PC-3 (cell line): ENCODE measurements around the gene RBMS3. TPM values are rescaled to one million over a fixed set of nuclear protein-coding genes. Genes with fewer than 3 reads are reported as not detected.

Experiments used
- ATAC-seq: fragments of 200-7000 bp; cut with Tn5 transposase; 2 replicates; pipeline ENCODE4 v1.9.1; 2020; ENCODE audit warnings: mild to moderate bottlenecking, moderate library complexity
- BruUV-seq: library from RNA; stranded (reverse); fragments of 400-500 nt; replicated peaks from 2 replicates; lab custom pipeline; 2021; lab: Mats Ljungman, UMichigan
- CTCF ChIA-PET: fragments of 300-600 bp; sonication (Branson Sonifier 250); formaldehyde crosslinking; loops from one replicate; lab custom pipeline; 2022; ENCODE audit warnings: antibody characterized with exemption; lab: Charles Lee
- POLR2A ChIA-PET: fragments of 300-600 bp; sonication (Branson Sonifier 250); formaldehyde crosslinking; loops from one replicate; lab custom pipeline; 2022; ENCODE audit warnings: antibody characterized with exemption; ENCODE audit not compliant: unreplicated experiment; lab: Charles Lee
- DNase-seq: peaks from one replicate; pipeline ENCODE4 v3.0.0-alpha.2; 2015
- H2AFZ ChIP-seq: fragments of 300-600 bp; sonication (generic); 2 replicates; pipeline ENCODE4 v1.6.0; 2016; ENCODE audit warnings: antibody characterized with exemption, low read length
- H3F3A ChIP-seq: fragments of 300-600 bp; sonication (generic); one replicate; pipeline ENCODE4 v1.6.0; 2017; ENCODE audit warnings: antibody characterized with exemption, low read length, control low read depth, mild to moderate bottlenecking; ENCODE audit not compliant: unreplicated experiment
- H3K27ac ChIP-seq: fragments of 300-600 bp; sonication (generic); 2 replicates; pipeline ENCODE4 v1.5.1; 2016; ENCODE audit warnings: mild to moderate bottlenecking, low read length
- H3K27me3 ChIP-seq: fragments of 300-600 bp; sonication (generic); 2 replicates; pipeline ENCODE4 v1.6.1; 2016; ENCODE audit warnings: low read length, mixed read lengths
- H3K36me3 ChIP-seq: fragments of 300-600 bp; sonication (generic); 2 replicates; pipeline ENCODE4 v1.6.1; 2016; ENCODE audit warnings: low read depth, mixed run types, low read length, mixed read lengths
- H3K4me1 ChIP-seq: fragments of 300-600 bp; sonication (generic); 2 replicates; pipeline ENCODE4 v1.5.1; 2016; ENCODE audit warnings: low read length; ENCODE audit not compliant: insufficient read depth
- H3K4me2 ChIP-seq: fragments of 300-600 bp; sonication (generic); 2 replicates; pipeline ENCODE4 v1.6.0; 2016; ENCODE audit warnings: low read length
- H3K4me3 ChIP-seq: fragments of 300-600 bp; sonication (generic); 2 replicates; pipeline ENCODE4 v1.5.1; 2016; ENCODE audit warnings: mild to moderate bottlenecking, low read length, mixed read lengths
- H3K79me2 ChIP-seq: fragments of 300-600 bp; sonication (generic); 2 replicates; pipeline ENCODE4 v1.6.1; 2017; ENCODE audit warnings: low read length, mixed read lengths
- H3K9ac ChIP-seq: fragments of 300-600 bp; sonication (generic); 2 replicates; pipeline ENCODE4 v1.6.0; 2016; ENCODE audit warnings: mild to moderate bottlenecking, low read length
- H3K9me2 ChIP-seq: fragments of 300-600 bp; sonication (generic); replicated peaks from 2 replicates; pipeline ENCODE4 v1.6.1; 2016; ENCODE audit warnings: mixed run types, low read length, mixed read lengths
- H3K9me3 ChIP-seq: fragments of 300-600 bp; sonication (generic); 2 replicates; pipeline ENCODE4 v1.6.1; 2016; ENCODE audit warnings: low read length, mixed read lengths
- H4K20me1 ChIP-seq: fragments of 300-600 bp; sonication (generic); 2 replicates; pipeline ENCODE4 v1.6.1; 2016; ENCODE audit warnings: low read length, mixed read lengths
- EZH2 ChIP-seq: fragments of 300-600 bp; sonication (generic); IDR thresholded peaks from one replicate; pipeline ENCODE4 v1.6.1; 2017; ENCODE audit warnings: antibody characterized with exemption, mild to moderate bottlenecking, low read length; ENCODE audit not compliant: unreplicated experiment
- EZH2phosphoT487 ChIP-seq: fragments of 300-600 bp; sonication (generic); IDR thresholded peaks from 2 replicates; pipeline ENCODE4 v1.6.1; 2018; ENCODE audit warnings: mild to moderate bottlenecking, antibody characterized with exemption, low read length, borderline replicate concordance
- intact Hi-C: fragments of 100-400 bp; cut with micrococcal nuclease; formaldehyde crosslinking; loops from 2 replicates; pipeline ENCODE4 v1.9.0; 2023
- total RNA-seq: library from RNA; depleted of rRNA; stranded (reverse); fragments of >200 nt; gene quantifications from 2 replicates; pipeline ENCODE4 v1.2.3, GENCODE V29; 2014
- TF ChIP-seq, protein P1 (sequence below): fragments of 300-600 bp; sonication (generic); conservative IDR thresholded peaks from 2 replicates; pipeline ENCODE4 v1.5.1; 2017; ENCODE audit warnings: antibody characterized with exemption, low read depth, mild to moderate bottlenecking, low read length

Gene RBMS3
- total RNA-seq, 1 experiment from 2014 or later = 5.4 TPM

GRCh38 chr3:29597376-29598008 is 316.6 kb downstream of the RBMS3 start:
- H3K79me2 ChIP-seq = no peaks in the 10 kb centered on the region

DNA sequence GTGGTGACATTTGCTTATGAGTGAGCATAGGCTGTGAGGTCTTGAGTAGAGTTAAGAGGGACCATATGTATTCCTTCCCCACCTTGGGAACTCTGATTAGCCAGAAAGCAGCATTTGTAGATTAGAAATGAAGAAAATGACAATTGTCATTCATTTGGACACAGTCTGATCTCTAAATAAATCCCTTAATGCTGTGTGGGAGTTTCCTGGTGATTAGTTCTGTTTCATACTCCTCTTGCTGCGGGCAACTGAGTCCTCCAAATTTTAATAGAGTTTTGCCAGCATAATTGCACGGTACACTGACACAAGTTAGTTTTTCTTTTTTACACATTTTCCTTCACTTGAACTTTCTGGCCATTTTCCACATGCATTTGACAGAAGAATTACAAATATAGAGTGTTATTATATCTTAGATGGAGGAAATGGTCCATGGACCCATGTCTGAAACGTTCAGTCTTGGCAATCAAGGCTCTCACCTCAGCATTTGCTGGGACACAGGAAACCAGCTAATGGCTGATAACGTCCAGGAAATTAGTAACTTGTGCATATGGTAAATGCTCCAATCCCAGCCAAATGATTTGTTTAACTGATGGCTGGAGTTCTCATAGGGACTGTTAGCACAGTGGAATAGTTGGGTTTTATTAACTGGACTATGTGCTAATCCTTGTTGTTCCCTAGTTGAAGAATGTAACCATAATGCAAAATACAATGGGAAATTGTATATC is 321.2 kb downstream of the RBMS3 start:
- POLR2A ChIA-PET = no interaction called here

More at GRCh38 chr3:29597376-29598008, 316.6 kb downstream of the RBMS3 start:
- Histone ChIP-seq H3K9ac (no peak overlapping the region), H3K4me3 (no peak overlapping the region), H3K27me3 (no peaks in the 10 kb centered on the region), H3K9me3 (no peaks in the 10 kb centered on the region), H3K9me2 (no peaks in the 10 kb centered on the region), H3K4me2 (no peak overlapping the region), H3K27ac (no peak overlapping the region), H2AFZ (no peak overlapping the region), H3K4me1 (no peaks in the 10 kb centered on the region), H4K20me1 (no peaks in the 10 kb centered on the region), H3F3A (no peaks in the 10 kb centered on the region), H3K36me3 (no peaks in the 10 kb centered on the region)
- DNase-seq = no peak
- ChIA-PET POLR2A (no interaction called here), CTCF (no interaction called here)
- intact Hi-C loops = no loop called here
- TF ChIP-seq EZH2phosphoT487 (no peak), EZH2 (no peak)
- TF ChIP-seq, protein P1, sequence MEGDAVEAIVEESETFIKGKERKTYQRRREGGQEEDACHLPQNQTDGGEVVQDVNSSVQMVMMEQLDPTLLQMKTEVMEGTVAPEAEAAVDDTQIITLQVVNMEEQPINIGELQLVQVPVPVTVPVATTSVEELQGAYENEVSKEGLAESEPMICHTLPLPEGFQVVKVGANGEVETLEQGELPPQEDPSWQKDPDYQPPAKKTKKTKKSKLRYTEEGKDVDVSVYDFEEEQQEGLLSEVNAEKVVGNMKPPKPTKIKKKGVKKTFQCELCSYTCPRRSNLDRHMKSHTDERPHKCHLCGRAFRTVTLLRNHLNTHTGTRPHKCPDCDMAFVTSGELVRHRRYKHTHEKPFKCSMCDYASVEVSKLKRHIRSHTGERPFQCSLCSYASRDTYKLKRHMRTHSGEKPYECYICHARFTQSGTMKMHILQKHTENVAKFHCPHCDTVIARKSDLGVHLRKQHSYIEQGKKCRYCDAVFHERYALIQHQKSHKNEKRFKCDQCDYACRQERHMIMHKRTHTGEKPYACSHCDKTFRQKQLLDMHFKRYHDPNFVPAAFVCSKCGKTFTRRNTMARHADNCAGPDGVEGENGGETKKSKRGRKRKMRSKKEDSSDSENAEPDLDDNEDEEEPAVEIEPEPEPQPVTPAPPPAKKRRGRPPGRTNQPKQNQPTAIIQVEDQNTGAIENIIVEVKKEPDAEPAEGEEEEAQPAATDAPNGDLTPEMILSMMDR = no peak
- BruUV-seq = no TSS peak
- ATAC-seq = no peak

More for the DNA sequence above, 321.2 kb downstream of the RBMS3 start:
- intact Hi-C loops = no loop called here
- Histone ChIP-seq H4K20me1 (no peaks in the 10 kb centered on the region), H3K4me2 (no peak overlapping the region), H3K27ac (no peak overlapping the region), H2AFZ (no peak overlapping the region), H3K27me3 (no peaks in the 10 kb centered on the region), H3K9ac (no peak overlapping the region), H3K4me1 (no peaks in the 10 kb centered on the region), H3K9me2 (no peaks in the 10 kb centered on the region), H3K9me3 (no peaks in the 10 kb centered on the region), H3K36me3 (no peaks in the 10 kb centered on the region), H3F3A (no peaks in the 10 kb centered on the region), H3K4me3 (no peak overlapping the region), H3K79me2 (no peaks in the 10 kb centered on the region)
- BruUV-seq = no TSS peak
- DNase-seq (no peak), ATAC-seq (no peak)
- TF ChIP-seq EZH2 = no peak
- TF ChIP-seq, protein P1 = no peak
- TF ChIP-seq EZH2phosphoT487 = no peak
- CTCF ChIA-PET = no interaction called here
